GM12878 (cell line): ENCODE measurements around the gene CEP131.

Experiments used
- MXI1 ChIP-seq: fragments of 150-350 bp; IDR thresholded peaks from 2 replicates; pipeline ENCODE4 v1.6.1; 2011; ENCODE audit warnings: low read depth, mild to moderate bottlenecking, inconsistent platforms, low read length, improper control_type of control experiment
- ZBTB40 ChIP-seq: fragments of 450-650 bp; IDR thresholded peaks from 2 replicates; pipeline ENCODE4 v1.6.1; 2016; ENCODE audit warnings: mild to moderate bottlenecking, moderate library complexity, borderline replicate concordance
- TF ChIP-seq, protein P1 (sequence below), 3 experiments: IDR thresholded peaks in 2 of 3; conservative IDR thresholded peaks in 1 of 3; 2 replicates each; pipeline ENCODE4 v1.5.1; 2011; ENCODE audit warnings: low read depth in 3 of 3, low read length in 3 of 3, mild to moderate bottlenecking in 3 of 3, control low read depth in 2 of 3, moderate library complexity in 2 of 3, inconsistent platforms in 1 of 3, mixed read lengths in 1 of 3; ENCODE audit not compliant: control insufficient read depth in 2 of 3, insufficient read depth in 1 of 3; ENCODE audit errors: extremely low read depth in 1 of 3

DNA sequence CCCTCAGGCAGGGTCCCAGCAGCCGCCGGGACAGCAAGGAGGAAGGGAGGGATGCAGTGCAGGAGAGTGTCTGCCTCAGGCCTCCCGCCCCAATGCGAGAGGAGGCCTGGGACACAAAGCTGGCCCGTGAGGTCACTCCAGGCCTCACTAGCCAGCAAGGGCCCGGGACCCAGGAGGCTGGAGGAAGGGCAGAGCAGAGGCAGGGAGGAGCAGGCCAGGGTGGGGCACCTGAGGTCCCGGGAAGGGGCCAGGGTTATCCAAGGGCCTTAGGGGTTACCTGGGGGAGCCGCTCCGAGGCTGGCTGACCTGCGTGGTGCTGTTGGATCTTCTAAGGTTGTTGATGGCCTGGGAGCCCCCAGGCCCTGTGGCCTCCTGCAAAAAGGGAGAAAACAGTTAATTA is 14.1 kb downstream of the CEP131 start:
- TF ChIP-seq MXI1: no peak
- TF ChIP-seq, protein P1, sequence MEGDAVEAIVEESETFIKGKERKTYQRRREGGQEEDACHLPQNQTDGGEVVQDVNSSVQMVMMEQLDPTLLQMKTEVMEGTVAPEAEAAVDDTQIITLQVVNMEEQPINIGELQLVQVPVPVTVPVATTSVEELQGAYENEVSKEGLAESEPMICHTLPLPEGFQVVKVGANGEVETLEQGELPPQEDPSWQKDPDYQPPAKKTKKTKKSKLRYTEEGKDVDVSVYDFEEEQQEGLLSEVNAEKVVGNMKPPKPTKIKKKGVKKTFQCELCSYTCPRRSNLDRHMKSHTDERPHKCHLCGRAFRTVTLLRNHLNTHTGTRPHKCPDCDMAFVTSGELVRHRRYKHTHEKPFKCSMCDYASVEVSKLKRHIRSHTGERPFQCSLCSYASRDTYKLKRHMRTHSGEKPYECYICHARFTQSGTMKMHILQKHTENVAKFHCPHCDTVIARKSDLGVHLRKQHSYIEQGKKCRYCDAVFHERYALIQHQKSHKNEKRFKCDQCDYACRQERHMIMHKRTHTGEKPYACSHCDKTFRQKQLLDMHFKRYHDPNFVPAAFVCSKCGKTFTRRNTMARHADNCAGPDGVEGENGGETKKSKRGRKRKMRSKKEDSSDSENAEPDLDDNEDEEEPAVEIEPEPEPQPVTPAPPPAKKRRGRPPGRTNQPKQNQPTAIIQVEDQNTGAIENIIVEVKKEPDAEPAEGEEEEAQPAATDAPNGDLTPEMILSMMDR (IDR thresholded peaks at IDR 0.05 in 2 of 3, conservative IDR thresholded peaks at IDR 0.05 in 1 of 3; ENCODE audit: control insufficient read depth in 2 of 3, extremely low read depth in 1 of 3, insufficient read depth in 1 of 3, low read depth in 3 of 3, low read length in 3 of 3): no peak
- TF ChIP-seq ZBTB40: no peak
